IPS-11a (cell line): ENCODE results near the gene KRTAP10-1.

Experiments
- H3K4me3 ChIP-seq: one replicate; pipeline ENCODE4 v1.5.1; 2013; ENCODE audit warnings: low read depth, low read length, control low read depth

The KRTAP10-1 gene

GRCh38 chr21:44529011-44529421, 11.0 kb downstream of the KRTAP10-1 start:
- no peak overlapping the region for H3K4me3 ChIP-seq

DNA sequence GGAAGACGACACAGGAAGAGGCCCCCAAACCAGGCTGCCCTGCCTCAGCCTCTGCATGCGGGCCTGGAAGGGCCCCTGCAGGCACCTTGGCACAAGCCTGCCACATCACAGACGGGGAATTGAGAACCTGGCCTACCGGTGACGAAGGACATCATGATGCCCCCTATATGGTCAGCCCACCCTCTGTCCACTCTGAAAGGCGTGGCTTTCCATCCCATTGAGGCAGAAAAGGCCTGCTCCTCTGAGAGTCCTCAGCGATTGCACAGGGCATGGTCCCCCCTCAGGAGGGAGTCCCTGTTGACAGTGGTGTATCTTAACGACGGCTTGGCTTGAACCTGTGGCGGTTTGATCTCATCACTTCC, 11.4 kb downstream of the KRTAP10-1 start:
- no peak overlapping the region for H3K4me3 ChIP-seq

GRCh38 chr21:44527983-44528633, 11.9 kb downstream of the KRTAP10-1 start:
- no peak overlapping the region for H3K4me3 ChIP-seq

DNA sequence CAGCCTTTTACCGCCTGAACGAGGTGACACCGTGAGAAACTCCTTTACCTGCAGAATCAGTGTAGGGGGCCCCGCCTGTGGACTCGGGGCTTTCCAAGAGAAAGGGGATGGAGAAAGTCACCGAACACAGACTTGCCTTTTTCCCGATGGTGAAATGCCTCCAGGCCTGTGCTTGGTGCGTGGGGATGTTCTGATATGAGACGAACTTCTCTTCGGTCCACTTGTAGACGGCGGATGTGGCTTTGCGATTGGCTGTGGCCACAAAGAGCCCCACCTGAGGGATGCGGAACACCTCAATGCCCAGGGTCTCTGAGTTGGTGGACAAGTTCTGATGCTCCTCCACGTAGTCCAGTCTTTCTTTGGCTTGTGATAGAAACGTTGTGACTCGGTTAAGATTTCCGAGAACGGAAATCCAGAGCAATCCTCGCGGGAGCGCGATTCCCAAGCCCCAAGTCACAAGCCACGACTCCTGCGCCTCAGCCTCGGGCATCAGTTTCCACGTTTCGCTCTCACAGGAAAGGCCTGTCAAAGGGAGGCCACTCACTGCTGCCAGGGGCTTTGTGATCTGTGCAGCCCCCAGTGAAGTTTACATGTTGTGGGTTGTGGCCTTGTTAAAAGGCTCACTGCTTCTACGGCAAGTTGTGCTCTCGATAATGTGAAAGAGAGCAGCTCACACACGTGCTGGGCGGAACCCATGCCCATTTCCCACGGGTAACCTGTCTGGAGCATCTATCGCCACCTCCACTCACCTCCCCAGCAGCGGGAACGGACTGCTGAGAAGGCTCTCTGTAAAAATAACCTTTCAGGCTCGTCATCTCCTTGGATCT, 12.6 kb downstream of the KRTAP10-1 start:
- H3K4me3 ChIP-seq: no peak overlapping the region

GRCh38 chr21:44526096-44526997, 13.6 kb downstream of the KRTAP10-1 start:
- H3K4me3 ChIP-seq: no peak overlapping the region

DNA sequence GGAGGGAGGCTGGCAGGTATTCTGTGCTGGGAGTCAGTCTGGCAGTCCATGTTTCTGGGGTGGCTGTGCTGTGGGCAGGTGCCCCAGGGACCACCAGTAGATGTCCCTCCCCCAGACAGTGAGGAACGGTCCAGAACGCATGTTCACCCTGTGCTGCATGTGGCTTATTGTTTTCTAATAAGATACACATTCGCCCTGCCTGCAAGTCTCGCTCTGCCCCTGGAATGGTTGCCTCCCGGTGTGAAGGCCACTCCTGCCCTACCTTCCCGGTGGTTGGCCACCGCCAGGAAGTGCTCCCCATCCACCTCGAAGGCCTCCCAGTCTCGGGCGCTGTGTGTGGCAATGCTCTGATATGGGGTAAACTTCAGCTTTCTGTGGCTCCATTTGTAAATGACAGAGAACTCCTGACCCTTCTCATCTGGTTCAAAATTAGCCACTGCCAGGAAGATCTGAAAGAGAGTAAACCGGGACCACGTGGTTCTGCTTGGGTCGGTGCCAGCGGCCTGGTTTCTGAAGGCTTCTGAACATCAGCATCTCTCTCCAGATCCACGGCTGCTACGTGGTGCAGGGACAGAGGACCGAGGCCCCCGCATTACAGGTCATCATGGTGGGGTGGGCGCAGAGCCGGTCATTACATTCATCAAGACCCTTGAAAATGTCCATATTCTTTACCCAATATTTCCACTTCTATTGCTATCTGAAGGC, 14.5 kb downstream of the KRTAP10-1 start:
- no peak overlapping the region for H3K4me3 ChIP-seq

DNA sequence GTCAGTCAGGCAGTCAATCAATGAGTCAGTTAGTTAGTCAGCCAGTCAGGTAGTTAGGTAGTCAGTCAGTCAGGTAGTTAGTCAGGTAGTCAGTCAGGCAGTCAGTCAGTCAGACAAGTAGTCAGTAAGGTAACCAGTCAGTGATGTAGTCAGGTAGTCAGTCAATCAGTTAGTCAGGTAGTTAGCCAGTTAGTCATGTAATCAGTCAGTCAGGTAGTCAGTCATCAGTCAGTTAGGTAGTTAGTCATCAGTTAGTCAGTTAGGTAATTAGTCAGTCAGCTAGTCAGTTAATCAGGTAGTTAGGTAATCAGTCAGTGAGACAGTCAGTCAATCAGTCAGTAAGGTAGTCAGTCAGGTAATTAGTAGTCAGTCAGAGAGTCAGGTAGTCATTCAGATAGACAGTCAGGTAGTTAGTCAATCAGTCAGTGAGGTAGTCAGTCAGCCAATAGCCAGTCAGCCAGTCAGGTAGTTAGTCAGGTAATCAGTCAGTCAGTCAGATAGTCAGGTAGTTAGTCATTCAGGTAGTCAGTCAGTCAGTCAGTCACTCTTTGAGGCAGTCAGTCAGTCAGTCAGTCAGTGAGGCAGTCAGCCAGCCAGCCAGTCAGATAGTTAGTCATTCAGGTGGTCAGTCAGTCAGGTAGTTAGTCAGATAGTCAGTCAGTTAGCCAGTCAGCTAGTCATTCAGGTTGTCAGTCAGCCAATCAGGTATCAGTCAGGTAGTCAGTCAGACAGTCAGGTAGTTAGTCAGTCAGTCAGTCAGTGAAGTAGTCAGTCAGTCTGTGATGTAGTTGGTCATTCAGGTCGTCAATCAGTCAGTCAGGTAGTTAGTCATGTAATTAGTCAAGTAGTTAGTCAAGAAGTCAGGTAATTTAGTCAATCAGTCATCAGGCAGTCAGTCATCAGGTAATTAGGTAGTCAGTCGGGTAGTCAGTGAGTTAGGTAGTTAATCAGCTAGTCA, 15.3 kb downstream of the KRTAP10-1 start:
- no peak overlapping the region for H3K4me3 ChIP-seq

DNA sequence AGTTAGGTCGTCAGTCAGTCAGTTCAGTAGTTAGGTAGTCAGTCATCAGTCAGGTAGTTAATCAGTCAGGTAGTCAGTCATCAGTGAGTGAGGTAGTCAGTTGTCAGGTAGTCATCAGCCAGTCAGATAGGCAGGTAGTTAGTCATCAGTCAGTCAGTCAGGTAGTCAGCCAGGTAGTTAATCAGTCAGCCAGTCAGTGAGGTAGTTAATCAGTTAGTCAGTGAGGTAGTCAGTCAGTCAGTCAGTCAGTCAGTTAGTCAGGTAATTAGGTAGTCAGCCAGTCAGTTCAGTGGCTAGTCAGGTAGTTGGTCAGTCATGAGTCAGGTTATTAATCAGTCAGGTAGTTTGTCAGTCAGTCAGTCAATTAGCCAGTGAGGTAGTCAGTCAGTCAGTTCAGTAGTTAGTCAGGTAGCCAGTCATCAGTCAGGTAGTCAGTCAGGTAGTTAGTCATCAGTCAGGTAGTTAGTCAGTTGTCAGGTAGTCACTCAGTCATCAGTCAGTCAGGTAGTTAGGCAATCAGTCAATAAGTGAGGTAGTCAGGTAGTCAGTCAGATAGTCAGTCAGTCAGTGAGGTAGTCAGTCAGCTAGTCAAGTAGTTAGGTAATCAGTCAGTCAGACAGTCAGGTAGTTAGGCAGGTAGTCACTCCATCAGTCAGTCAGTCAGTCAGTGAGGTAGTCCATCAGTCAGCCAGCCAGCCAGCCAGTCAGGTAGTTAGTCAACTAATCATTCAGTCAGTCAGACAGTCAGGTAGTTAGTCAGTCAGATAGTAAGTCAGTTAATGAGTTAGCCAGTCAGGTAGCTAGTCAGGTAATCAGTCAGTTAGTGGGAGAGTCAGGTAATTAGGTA, 16.2 kb downstream of the KRTAP10-1 start:
- H3K4me3 ChIP-seq: no peak overlapping the region

DNA sequence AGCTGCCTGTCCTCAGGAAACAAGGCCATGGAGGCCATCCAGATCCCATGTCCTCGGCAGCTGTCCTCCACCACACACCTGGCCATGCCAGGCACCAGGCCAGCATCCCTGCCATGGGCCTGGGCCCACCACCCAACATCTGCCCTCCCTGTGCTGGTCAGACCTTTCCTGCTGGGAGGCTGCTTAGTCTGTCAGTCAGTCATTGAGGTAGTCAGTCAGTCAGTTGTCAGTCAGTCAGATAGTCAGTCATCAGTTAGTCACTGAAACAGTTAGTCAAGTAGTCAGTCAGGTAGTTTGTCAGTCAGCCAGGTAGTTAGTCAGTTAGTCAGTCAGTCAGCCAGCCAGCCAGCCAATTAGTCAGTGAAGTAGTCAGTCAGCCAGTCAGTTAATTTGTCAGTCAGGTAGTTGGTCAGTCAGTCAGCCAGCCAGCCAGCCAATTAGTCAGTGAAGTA, 17.2 kb downstream of the KRTAP10-1 start:
- H3K4me3 ChIP-seq: no peak overlapping the region

DNA sequence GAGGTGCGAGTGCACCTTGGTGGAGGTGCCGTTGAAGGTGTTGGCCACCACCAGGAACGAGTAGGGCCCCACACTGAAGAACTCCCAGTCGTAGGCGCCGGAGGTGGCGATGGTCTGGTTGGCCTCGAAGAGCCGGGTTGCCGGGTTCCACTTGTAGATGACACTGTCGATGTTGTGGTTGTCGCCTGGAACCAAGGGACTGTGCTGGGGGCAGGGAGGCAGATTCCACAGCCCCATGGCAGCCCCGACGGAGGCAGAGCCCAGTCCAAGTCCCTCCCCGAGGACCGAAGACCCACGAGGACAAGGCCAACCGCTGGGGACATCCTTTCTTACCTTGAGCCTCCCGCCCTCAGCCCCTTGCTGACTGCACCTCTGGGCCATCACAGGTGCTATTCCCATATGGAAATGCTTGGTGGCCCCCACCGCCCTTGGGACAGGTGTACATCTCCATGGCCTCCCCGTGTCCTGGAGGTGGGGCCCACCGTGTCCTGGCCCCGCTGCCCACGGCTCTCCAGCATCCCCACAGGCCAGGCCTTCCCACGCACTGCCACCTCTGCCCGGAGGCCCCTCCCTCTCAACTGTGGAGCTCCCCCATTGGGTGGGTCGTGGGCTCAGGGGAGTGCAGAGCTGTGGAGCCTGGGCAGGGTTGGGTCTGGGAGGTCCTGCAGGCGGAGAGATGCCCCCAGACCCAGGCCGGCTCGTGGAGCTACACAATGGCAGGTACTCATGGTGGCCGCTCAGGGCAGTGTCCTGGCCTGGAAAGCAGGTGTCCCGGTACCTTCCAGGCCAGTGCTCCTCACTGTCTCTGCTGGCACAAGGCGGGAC, 17.9 kb downstream of the KRTAP10-1 start:
- no peak overlapping the region for H3K4me3 ChIP-seq

- H3K4me3 ChIP-seq: no peak overlapping the region
Observed at GRCh38 chr21:44521301-44521927, 18.6 kb downstream of the KRTAP10-1 start.

- no peak overlapping the region for H3K4me3 ChIP-seq
Observed at GRCh38 chr21:44520326-44521300, 19.4 kb downstream of the KRTAP10-1 start.

GRCh38 chr21:44519346-44520325, 20.4 kb downstream of the KRTAP10-1 start:
- no peak overlapping the region for H3K4me3 ChIP-seq

- no peak overlapping the region for H3K4me3 ChIP-seq
Observed at GRCh38 chr21:44518686-44519085, 21.3 kb downstream of the KRTAP10-1 start.
